Glomerular visceral epithelial cell (primary cell): ENCODE results near the gene COPS2.
"Not testable (repeated sequence)": the region's sequence is repeated elsewhere in the genome, so short reads cannot be mapped to it uniquely, and the experiment has no call there.

Source experiments
- DNase-seq: peaks from one replicate; pipeline ENCODE4 v3.0.0-alpha.2; 2016; ENCODE audit errors: extremely low spot score

The COPS2 gene

DNA sequence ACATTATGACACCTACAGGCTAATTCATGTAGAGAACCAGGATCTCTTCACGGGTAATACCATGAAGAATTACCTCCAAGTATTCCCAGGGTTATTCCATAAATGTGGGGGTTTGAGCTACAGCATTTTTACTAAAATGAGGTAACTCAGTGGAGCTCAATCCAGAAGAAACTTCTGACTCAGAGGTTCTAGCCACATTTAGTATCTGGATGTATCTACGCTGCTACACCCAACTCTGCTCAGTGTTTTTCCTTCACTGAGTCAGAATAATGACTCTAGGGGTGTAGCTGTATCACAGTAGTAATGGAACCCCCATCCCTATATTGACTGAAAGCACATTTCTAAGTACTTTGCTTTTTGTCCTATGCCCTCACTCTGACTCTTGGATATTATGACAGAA, 52.4 kb downstream of the COPS2 start:
- DNase-seq: no peak

DNA sequence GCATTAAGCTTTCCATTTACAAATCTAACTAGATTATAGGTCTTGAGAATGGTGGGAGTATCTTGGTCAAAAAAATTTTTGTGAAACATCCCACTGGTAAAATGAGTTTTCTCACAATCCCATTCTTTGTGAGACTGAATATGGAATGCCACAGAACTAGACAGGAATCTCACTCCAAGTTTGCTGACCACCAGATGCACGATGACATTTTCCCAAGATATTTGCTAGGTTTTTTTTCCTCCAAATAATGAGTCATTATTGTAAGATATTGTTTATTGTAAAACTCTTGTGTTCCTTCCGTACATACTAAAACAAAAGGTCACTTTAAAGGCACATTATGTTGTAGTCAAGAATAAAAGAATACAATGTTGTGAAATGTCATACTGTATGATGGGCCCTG, 53.9 kb downstream of the COPS2 start:
- no peak for DNase-seq

- no peak for DNase-seq
Measured at GRCh38 chr15:49096090-49096750, 59.2 kb downstream of the COPS2 start.

DNA sequence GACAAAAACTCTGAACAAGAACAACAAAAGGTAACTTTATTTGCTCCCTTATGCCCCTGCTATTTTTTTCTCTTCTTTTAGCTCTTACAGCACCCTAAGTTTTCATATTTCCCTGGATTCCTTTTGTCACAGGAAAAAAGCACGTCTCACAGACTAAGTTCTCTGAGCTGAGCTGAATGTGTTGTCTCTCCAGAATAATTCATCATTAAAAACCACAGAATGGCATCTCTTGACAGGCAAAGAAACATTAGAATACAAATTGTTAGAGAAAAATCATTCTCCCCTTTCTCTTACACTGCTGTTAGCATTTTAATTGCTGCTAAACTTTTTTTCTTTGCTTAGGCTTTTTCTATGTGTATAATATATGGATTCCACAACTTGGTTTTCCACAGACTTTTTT, 60.5 kb downstream of the COPS2 start:
- no peak for DNase-seq

GRCh38 chr15:49093252-49094105, 61.9 kb downstream of the COPS2 start:
- DNase-seq: no peak

DNA sequence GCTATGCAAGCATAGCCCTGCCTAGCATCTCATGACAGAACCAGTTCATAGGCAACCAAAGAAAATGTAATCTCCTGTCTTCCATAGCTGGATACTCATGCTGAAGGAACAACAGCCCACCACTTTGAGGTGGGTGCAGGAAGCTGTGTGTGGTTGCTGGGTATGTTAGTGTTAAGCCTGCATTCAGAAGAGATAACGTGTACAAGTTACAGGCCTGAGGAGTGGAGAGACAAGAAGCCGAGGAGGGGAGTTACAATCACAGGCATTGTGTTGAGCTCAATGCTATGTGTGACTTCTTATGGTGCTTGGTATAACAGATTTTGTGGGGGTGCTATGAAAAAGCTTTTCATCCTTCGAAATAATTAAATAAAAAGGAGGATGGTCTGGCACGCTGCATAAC, 66.4 kb downstream of the COPS2 start:
- DNase-seq: no peak

GRCh38 chr15:49085696-49086459, 69.5 kb downstream of the COPS2 start:
- no peak for DNase-seq

DNA sequence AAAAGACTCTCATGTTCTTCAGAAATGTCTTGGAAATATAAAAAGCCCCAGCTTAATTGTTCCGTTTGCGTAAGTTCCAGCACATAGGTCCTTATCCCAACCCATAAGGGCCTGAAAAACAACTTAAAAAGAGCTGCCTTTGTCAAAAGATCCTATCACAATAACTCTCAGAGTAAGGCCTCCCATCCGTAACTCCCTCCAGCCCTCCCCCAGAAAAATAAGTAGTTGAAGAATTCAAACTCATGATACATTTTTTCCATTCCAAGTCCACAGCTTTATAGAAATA, 71.2 kb downstream of the COPS2 start:
- DNase-seq: no peak

DNA sequence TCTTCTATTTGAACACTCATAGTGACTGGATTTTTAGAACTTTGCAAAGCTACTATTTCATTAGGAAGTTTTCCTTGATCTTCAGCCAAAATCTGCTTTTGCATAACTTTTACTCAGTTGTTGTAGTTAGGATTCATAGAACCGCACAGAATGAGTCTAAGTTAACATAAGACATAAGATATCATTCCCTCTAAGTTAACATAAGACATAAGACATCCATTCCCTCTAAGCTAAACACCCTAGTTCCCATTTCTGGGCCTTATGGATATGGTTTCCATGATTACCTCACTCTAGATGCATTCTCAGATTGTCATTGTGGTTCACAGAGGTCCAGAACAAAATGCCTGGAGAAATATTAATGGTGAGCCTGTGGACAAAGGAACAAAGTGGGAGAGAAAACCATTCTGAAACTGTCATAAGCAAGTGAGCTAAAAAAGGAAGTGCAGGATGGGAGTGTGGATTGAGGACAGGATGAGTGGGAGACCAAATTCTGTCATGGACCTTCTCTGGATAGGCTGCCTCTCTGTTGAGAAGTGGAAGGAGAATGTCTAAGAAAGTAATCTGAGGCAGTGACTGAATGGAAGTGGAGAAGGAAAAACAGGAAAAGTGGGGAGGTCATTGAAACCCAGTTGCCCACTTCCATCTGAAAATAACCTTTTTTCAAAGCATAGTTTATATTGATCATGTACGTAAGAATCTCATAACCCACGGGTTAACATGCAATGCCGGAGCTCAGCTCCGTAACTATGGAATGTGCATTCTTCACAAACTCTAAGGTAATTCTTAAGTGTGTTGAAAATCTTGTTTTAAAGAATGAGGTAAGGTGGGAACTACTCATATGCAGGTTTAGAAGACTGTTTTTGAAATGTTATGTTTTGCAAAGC, 71.8 kb downstream of the COPS2 start:
- DNase-seq: no peak

GRCh38 chr15:49082960-49083359, 72.4 kb downstream of the COPS2 start:
- DNase-seq: no peak

DNA sequence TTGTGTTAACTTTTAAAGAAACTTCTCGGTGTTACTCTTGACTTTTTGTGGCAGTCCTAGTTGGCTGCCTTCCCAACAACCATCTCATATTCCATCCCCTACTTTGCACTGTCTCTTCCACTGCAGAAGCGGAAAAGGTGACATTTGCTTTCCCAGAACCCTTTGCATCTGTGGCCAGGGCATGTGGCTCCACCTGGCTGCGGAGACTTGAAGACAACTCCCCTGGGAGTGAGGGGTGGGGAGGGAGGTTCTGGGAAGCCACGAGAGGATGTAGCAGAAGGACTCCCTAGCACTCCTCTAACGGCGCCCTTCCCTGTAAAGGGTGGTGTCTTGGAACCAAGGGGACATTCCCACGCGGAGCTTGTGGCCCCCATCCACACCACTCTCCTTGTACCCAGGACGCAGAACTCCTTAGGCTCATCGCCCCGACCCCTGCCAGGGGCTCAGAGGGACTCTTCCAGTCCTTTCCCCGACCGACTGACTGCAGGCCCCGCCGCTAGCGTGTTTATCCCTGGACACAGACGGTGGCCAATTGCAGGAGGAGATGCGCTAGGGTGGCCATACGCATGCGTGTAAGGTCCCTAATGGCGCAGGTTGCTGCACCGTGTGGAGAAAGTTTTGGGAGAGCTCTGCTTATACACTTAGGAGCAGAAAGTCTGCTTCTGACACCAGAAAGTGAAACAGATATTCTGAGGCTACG, 75.9 kb downstream of the COPS2 start:
- no peak for DNase-seq

- no peak for DNase-seq
Measured at GRCh38 chr15:49075881-49076280, 79.5 kb downstream of the COPS2 start.

- DNase-seq: not testable (repeated sequence)
Measured at GRCh38 chr15:49074589-49075287, 80.7 kb downstream of the COPS2 start.
